HL-60 (cell line): Measurements from ENCODE around the gene ASTN2.

Experiments used
- CTCF ChIP-seq: IDR thresholded peaks from one replicate; pipeline ENCODE4 v1.5.1; 2011; ENCODE audit warnings: low read length, control low read depth, inconsistent platforms; ENCODE audit not compliant: insufficient read depth
- GABPA ChIP-seq: IDR thresholded peaks from 2 replicates; pipeline ENCODE4 v1.6.1; 2012; ENCODE audit warnings: low read depth
- POLR2AphosphoS5 ChIP-seq: IDR thresholded peaks from 2 replicates; pipeline ENCODE4 v1.6.1; 2012; ENCODE audit warnings: low read depth
- REST ChIP-seq: IDR thresholded peaks from 2 replicates; pipeline ENCODE4 v1.6.1; 2012; ENCODE audit warnings: low read depth; ENCODE audit not compliant: insufficient replicate concordance
- SPI1 ChIP-seq: IDR thresholded peaks from 2 replicates; pipeline ENCODE4 v1.6.1; 2012; ENCODE audit warnings: low read depth, mild to moderate bottlenecking, borderline replicate concordance

GRCh38 chr9:117451311-117451710 is 36.5 kb upstream of the ASTN2 start:
- no peak for TF ChIP-seq CTCF
- TF ChIP-seq REST = no peak
- no peak for TF ChIP-seq GABPA
- TF ChIP-seq POLR2AphosphoS5 = no peak
- no peak for TF ChIP-seq SPI1
